OCI-LY3 (cell line): ENCODE measurements around the gene FASTK.

ENCODE experiments used
- EZH2phosphoT487 ChIP-seq: fragments of 200-600 bp; shearing (Covaris generic); IDR thresholded peaks from 2 replicates; pipeline ENCODE4 v1.6.1; 2018; ENCODE audit warnings: antibody characterized with exemption, mixed run types, low read depth
- TF ChIP-seq, protein P1 (sequence below): fragments of 200-600, 300-600 bp; sonication (generic); IDR thresholded peaks from 2 replicates; pipeline ENCODE4 v1.5.1; 2014; ENCODE audit warnings: antibody characterized with exemption, low read length, low read depth

DNA sequence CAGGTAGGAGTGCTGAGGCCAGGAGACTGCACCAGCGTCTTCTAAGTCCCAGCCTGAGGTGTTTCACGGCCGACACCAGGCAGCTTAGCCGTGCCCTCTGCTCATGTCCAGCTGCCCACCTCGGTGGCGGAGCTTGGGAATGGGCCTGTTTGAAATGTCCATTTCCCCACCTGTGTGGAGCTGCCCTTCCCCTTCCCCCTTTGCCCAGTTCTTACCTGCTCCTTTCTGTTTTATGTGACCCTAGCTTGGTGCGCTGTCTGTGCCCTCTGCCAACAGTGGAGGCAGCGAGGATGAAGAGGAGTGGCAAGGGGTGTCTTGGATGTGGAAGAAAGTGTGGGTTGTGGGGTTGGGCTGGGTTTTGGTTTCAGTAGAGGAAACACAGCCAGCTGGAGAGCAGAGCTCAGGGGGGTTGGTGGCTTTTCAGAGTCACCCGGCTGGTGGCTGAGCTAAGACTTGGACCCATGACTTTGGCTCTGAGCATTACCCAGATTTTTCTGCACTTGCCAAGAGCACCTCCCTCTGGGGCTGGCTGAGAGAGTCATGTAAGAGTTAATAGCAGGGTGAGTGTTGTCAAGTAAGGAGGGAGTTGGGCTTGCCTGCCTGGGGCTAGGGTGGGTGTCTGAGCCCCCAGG lies 49.5 kb upstream of the FASTK start:
- no peak for TF ChIP-seq EZH2phosphoT487
- TF ChIP-seq, protein P1, sequence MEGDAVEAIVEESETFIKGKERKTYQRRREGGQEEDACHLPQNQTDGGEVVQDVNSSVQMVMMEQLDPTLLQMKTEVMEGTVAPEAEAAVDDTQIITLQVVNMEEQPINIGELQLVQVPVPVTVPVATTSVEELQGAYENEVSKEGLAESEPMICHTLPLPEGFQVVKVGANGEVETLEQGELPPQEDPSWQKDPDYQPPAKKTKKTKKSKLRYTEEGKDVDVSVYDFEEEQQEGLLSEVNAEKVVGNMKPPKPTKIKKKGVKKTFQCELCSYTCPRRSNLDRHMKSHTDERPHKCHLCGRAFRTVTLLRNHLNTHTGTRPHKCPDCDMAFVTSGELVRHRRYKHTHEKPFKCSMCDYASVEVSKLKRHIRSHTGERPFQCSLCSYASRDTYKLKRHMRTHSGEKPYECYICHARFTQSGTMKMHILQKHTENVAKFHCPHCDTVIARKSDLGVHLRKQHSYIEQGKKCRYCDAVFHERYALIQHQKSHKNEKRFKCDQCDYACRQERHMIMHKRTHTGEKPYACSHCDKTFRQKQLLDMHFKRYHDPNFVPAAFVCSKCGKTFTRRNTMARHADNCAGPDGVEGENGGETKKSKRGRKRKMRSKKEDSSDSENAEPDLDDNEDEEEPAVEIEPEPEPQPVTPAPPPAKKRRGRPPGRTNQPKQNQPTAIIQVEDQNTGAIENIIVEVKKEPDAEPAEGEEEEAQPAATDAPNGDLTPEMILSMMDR, result no peak
